GM08714 (cell line): Measurements from ENCODE around the gene KPNA6.
"Not testable (repeated sequence)": the region's sequence is repeated elsewhere in the genome, so short reads cannot be mapped to it uniquely, and the experiment has no call there.

Experiments used
- H3K4me3 ChIP-seq: fragments of 200-500 bp; sonication (Bioruptor generic); 2 replicates; pipeline ENCODE4 v1.5.1; 2014; ENCODE audit warnings: mild to moderate bottlenecking, low read length, inconsistent platforms
- ZNF274 ChIP-seq: IDR thresholded peaks from 2 replicates; pipeline ENCODE4 v1.6.1; 2012; ENCODE audit warnings: mild to moderate bottlenecking, low read depth, low read length

The KPNA6 gene

DNA sequence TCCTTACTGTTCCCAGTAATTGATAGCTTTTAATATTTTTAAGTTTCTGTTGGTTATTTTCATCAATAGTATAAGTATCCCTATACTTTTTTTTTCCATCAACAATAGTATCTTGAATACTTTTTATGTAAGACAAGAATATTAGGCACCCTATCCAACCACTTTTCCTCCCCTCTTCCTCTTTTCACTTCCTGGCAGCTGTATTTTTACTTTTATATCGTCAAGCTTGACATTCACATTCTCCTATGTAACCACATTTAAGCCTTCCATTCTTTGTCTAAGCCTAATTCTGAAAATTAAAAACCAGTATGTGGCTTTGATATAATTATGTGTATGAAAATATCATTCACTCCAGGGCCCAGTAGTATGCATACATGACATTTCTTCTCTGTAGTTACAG is 25.8 kb upstream of the KPNA6 start:
- no peak overlapping the region for H3K4me3 ChIP-seq
- TF ChIP-seq ZNF274, result no peak

DNA sequence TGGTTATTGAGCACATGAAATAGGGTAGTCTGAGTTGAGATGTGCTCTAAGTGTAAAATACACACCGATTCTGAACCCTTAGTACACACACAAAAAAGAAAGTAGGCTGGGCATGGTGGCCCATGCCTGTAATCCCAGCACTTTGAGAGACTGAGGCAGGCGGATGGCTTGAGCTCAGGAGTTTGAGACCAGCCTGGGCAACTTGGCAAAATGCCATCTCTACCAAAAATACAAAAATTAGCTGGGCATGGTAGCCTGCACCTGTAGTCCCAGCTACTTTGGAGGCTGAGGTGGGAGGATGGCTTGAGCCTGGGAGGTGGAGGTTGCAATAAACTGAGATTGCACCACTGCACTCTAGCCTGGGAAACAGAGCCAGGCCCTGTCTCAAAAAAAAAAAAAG is 21.5 kb upstream of the KPNA6 start:
- not testable (repeated sequence) for H3K4me3 ChIP-seq

DNA sequence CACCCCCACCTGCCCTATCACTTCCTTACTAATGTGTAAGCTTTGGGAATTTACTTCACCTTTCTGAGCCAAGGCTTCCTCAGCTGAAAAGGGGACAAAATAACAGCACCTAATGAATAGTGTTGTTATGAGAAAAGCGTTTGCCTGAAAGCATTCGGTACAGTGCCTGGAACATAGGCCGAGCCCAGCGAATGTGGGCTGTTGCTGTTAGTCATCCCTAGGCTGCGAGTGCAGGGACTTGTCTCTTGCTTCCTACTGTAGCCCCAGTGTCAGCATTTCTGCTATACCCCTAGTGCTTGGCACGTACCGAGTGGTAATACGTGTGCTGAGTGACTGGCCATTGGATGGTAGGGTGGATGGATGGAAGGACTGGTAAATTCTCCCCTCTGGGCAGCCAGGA is 16.7 kb upstream of the KPNA6 start:
- no peak overlapping the region for H3K4me3 ChIP-seq
- no peak for TF ChIP-seq ZNF274

DNA sequence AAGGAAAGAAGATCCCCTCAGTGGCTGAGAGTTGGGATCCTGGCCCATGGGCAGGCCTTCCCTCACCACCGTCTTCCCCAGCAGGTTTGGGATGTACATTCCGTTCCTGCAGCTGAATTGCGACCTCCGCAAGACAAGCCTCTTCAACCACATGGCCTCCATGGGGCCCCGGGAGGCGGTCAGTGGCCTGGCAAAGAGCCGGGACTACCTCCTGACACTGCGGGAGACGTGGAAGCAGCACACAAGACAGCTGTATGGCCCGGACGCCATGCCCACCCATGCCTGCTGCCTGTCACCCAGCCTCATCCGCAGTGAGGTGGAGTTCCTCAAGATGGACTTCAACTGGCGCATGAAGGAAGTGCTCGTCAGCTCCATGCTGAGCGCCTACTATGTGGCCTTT is 16.3 kb upstream of the KPNA6 start:
- H3K4me3 ChIP-seq, result no peak overlapping the region
- no peak for TF ChIP-seq ZNF274

DNA sequence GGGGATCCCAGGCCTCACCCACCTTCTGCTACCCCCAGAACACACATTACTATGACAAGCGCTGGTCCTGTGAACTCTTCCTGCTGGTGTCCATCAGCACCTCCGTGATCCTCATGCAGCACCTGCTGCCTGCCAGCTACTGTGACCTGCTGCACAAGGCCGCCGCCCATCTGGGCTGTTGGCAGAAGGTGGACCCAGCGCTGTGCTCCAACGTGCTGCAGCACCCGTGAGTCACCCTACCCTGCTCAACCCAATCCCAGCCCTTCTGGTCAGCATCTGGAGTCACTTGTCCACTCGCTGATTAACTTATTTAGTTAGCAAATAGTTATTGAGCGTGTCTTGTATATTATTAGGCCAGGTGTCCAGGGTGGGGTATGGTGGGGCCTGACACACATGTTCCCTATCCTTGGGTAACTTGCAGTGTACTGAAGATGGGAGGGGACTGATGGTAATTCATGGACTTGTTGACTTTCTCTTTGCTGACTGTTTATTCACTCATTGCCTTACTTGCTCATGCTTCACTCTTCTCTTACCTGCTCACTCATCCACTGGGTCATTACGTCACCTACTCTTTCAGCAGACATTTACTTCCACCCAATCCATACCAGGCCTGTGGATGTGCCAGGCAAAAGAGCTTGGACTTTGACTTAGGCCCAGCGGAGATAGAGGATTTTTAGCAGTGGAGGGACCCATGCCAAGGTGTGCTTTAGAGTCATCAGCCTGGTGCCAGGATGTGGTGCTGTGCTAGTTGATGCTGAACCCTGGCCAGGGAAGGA is 12.9 kb upstream of the KPNA6 start:
- no peak for TF ChIP-seq ZNF274
- H3K4me3 ChIP-seq, result no peak overlapping the region

DNA sequence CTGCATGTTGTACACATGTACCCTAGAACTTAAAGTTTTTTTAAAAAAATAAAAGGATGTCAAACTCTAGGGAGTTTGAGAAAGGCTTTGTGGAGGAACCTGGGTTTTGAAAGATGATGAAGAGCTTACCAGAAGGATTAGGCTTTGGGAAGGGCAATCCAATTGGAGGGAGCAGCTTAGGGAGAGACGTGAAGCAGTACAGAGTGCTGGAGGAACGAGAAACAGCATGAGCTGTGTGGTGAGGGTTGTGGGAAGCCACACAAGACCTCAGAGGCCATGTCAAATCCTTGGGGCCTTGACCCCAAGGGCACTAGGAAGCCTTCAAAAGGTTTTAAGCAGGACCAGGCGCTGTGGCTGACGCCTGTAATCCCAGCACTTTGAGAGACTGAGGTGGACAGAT is 8.4 kb upstream of the KPNA6 start:
- no peak overlapping the region for H3K4me3 ChIP-seq
- TF ChIP-seq ZNF274, result no peak

DNA sequence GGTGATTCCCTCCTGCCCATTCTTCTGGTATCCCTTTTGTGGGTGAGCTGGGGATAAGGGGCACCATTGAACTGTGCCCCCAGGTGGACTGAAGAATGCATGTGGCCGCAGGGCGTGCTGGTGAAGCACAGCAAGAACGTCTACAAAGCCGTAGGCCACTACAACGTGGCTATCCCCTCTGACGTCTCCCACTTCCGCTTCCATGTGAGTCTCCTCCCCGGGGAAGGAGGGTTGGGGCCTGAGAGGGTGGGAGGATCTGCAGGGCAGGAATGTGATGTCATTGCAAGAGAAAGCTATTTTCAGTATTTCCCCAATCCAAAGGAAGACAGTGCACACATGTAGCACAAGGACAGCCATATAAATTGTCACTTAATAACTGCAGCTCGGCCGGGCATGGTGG is 7.5 kb upstream of the KPNA6 start:
- TF ChIP-seq ZNF274, result no peak
- H3K4me3 ChIP-seq, result no peak overlapping the region

DNA sequence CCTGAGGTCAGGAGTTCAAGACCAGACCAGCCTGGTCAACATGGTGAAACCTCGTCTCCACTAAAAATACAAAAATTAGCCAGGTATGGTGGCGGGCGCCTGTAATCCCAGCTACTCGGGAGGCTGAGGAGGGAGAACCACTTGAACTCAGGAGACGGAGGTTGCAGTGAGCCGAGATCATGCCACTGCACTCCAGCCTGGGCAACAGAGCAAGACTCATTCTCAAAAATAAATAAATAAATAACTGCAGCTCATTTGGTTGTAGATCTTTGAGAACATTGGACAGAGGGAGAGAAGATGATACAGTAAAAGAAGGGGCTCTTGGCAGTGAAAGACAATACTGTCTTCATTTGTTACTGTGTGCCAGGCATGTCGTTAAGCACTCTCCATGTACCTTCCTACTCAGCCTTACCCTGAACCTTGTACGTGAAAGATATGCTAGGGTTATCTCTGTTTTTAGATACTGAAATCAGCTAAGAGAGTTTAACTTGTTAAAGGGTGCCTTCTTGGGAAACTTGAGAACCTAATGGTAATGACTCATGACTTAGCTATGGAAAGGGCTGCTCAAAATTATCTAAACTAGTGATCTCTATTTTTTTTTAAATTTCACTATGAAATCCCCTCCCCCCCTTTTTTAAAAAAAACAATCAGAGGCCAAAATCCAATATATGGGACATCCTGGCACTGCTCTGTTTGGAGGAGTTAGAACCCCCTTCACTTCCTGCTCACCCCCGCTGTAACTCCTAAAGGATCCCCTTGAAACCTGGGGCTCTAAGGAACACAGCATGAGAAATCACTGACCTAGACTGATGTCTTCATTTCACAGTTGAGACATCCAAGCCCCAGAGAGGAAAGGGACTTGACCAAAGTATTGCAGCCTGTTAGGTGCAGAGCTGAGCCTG is 6.8 kb upstream of the KPNA6 start:
- H3K4me3 ChIP-seq, result no peak overlapping the region
- no peak for TF ChIP-seq ZNF274

DNA sequence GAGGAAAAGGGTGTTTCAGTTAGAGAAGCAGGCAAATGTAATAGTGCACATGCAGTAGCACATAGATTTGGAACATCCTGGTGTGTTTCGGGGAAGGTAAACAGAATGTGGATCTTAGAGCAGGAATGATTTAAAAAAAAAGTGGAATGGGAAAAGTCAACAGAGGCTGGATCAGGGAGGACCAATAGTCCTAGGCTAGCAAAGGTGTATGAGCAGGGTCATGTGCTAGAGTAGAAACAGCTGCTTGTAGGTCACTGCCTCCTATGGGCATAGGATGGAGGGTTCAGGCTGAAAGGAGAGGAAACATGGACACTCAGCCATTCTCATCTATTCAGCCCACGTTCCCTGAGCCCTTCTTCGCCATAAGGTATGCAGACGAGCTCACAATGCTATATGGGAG is 3.7 kb upstream of the KPNA6 start:
- TF ChIP-seq ZNF274, result no peak
- no peak overlapping the region for H3K4me3 ChIP-seq

DNA sequence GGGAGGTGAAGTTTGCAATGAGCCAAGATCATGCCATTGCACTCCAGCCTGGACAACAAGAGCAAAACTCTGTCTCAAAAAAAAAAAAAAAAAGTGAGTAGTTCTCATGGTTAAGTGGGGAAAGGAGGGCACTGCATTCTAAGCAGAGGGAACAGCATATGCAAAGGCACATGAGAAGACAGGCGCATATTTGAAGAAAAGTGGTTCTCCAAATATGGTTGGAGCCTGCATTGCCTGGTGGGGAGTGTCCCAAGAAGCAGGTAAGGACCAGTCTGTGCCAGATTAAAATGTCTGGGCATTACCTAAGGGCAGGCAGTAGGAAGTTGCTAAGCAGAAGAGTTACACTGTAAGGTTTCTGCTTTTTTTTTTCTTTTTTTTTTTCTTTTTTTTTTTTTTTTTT is 2.5 kb upstream of the KPNA6 start:
- TF ChIP-seq ZNF274, result no peak
- no peak overlapping the region for H3K4me3 ChIP-seq

DNA sequence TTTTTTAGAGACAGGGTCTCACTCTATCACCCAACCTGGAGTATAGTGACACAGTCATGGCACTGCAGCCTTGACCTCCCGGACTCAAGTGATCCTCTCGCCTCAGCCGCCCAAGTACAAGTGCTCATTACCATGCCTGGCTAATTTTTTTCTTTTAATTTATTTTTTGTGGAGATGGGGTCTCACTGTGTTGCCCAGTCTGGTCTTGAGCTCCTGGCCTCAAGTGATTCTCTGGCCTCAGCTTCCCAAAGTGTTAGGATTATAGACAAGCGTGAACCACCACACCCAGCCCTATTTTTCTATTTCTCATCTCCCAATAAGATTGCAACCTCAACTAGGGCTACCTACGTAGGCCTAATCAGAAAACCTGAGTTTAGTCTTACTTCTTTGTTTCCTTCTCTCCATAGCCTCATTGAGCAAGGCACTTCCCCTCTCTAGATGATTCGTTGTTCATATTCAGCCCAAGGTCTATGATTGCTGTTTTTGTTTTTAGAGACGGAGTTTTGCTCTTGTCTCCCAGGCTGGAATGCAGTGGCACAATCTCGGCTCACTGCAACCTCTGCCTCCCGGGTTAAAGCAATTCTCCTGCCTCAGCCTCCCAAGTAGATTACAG is 1.1 kb upstream of the KPNA6 start:
- TF ChIP-seq ZNF274, result no peak
- no peak overlapping the region for H3K4me3 ChIP-seq

DNA sequence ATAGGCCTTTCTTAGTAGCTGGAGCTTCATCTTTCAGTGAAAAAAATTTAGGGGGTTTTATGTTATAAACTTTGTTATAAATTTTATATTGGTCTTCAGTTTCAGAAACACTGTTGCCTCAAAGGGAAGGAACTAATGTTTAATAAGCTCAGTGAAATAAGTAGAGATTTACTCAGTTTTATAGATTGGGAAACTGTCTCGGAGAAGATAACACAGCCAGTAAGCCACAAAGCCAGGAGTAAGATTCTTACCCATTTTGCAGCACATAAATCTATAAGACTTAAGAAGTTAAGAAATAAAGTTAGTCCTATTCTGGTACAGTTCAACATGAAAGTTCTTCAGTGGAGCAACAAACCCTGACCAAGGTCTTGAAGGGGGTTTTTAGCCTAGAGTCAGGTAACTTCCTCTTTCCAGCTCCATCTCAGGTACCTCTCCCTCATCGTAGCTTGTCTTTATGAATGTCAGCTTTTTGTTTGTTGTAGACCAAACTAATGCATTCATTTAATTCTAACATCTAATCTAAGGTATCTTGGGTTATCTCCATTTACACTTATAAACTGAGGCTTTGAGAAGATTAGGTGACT is 3.3 kb downstream of the KPNA6 start:
- TF ChIP-seq ZNF274, result no peak
- no peak overlapping the region for H3K4me3 ChIP-seq

DNA sequence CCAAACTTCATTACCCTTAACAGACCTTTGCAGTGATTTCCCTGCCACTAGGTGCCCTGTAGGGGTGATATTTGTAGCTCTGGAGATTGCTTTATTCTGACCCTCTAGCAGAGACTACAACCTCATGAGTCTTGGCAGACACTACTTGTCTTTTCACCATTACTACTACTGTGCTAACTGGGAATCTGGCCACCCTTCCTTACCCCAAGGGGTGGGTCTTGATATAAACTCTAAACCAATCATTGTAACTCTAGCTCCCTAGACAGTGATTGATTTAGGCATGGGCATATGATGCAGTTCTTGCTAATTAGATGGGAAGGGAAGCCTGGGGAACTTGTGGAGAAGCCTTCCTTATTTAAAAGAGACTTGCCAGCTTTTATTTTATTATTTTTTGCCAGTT is 3.9 kb downstream of the KPNA6 start:
- no peak for TF ChIP-seq ZNF274
- H3K4me3 ChIP-seq, result no peak overlapping the region

DNA sequence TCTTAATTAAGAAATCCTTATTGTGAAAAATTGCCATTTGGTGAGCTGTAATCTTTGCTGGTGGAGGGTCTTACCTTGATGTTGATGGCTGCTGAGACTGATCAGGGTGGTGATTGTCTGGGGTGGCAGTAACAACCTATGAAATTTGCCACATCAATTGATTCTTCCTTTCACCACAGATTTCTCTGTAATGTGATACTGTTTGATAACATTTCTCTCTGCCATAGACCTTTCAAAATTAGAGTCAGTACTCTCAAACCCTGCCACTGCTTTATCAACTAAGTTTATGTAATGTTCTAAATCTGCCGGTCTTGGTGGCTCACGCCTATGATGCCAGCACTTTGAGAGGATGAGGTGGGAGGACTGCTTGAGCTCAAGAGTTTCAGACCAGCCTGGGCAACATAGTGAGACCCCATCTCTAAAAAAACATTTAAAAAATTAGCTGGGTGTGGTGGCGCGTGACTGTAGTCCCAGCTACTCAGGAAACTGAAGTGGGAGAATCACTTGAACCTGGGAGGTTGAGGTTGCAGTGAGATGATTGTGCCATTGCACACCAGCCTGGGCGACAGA is 5.0 kb downstream of the KPNA6 start:
- H3K4me3 ChIP-seq, result no peak overlapping the region
- no peak for TF ChIP-seq ZNF274

DNA sequence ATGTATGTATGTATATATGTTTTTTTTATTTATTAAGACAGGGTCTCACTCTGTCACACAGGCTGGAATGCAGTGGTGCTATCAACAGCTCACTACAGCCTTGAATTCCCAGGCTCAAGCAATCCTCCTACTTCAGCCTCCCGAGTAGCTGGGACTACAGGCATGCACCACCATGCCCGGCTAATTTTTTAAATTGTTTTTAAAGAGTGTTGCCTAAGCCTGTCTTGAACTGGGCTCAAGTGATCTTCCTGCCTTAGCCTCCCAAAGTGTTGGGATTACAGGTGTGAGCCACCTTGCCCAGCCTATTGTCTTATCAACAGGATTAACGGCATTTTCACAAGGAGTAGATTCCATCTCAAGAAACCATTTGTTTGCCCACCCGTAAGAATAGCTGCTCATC is 5.6 kb downstream of the KPNA6 start:
- H3K4me3 ChIP-seq, result not testable (repeated sequence)
